K562 (cell line): ENCODE measurements around the gene MID2. TPM values are rescaled to one million over a fixed set of nuclear protein-coding genes. Genes with fewer than 3 reads are reported as not detected.

Experiments
- ATAC-seq: fragments of 200-7000 bp; cut with Tn5 transposase; 3 replicates; pipeline ENCODE4 v1.9.1; 2020; ENCODE audit warnings: moderate library complexity
- BruUV-seq: library from RNA; stranded (reverse); fragments of 400-500 nt; replicated peaks from 2 replicates; lab custom pipeline; 2021; lab: Mats Ljungman, UMichigan
- CTCF ChIA-PET: fragments of 300-600 bp; formaldehyde crosslinking; extraction: SDS; loops from one replicate; lab custom pipeline; 2021; ENCODE audit warnings: low intra/inter-chr PET ratio; lab: Yijun Ruan, JAX
- POLR2A ChIA-PET: fragments of 300-600, 350-650 bp; sonication (Branson Sonifier 250); formaldehyde crosslinking; extraction: SDS; loops from one replicate; lab custom pipeline; 2021; ENCODE audit warnings: antibody characterized with exemption, inconsistent platforms; lab: Yijun Ruan, JAX
- DNase-seq, 4 experiments: peaks; one replicate each; pipeline versions ENCODE4 v3.0.0 to v3.0.0-alpha.2; 2011 to 2018; ENCODE audit warnings: low spot score in 3 of 4, mixed read lengths in 3 of 4; ENCODE audit errors: extremely low read depth in 1 of 4
- FAIRE-seq: peaks from 2 replicates; lab custom pipeline; 2011; peaks lifted over from hg19 to GRCh38; lab: Jason Lieb, UNC
- H2AFZ ChIP-seq: 2 replicates; pipeline ENCODE4 v1.6.0; 2011; ENCODE audit warnings: low read depth, low read length, control low read depth, inconsistent platforms
- H3K27ac ChIP-seq: fragments of 200-600 bp; 3 replicates; pipeline ENCODE4 v1.8.0; 2011; ENCODE audit warnings: low read depth, mild to moderate bottlenecking, control low read depth, inconsistent platforms, low read length, moderate library complexity, mixed read lengths; ENCODE audit errors: extremely low read depth
- H3K27me3 ChIP-seq, 2 experiments: fragments of 300-600 bp in 1 of 2; 2 replicates in 1 of 2; 3 replicates in 1 of 2; pipeline versions ENCODE4 v1.6.0 to v1.8.0; 2011; ENCODE audit warnings: inconsistent platforms in 2 of 2, low read length in 2 of 2, mild to moderate bottlenecking in 1 of 2, mixed read lengths in 1 of 2, moderate library complexity in 1 of 2; ENCODE audit not compliant: control insufficient read depth in 2 of 2, insufficient read depth in 2 of 2
- H3K36me3 ChIP-seq: fragments of 300-600 bp; 3 replicates; pipeline ENCODE4 v1.8.0; 2011; ENCODE audit warnings: mild to moderate bottlenecking, low read length, inconsistent platforms; ENCODE audit not compliant: control insufficient read depth, insufficient read depth
- H3K4me1 ChIP-seq, 2 experiments: fragments of 200-600 bp in 1 of 2; replicated peaks in 1 of 2; 2 replicates in 1 of 2; 3 replicates in 1 of 2; pipeline versions ENCODE4 v1.5.1 to v1.8.0; 2011; ENCODE audit warnings: inconsistent platforms in 2 of 2, low read length in 2 of 2, mild to moderate bottlenecking in 1 of 2, mixed read lengths in 1 of 2, moderate library complexity in 1 of 2; ENCODE audit not compliant: control insufficient read depth in 2 of 2, insufficient read depth in 2 of 2
- H3K4me2 ChIP-seq: 2 replicates; pipeline ENCODE4 v1.6.1; 2011; ENCODE audit warnings: low read length, control low read depth, inconsistent platforms, mixed read lengths; ENCODE audit not compliant: insufficient read depth
- H3K4me3 ChIP-seq: fragments of 200-600 bp; sonication (generic), shearing (Covaris generic); 2 replicates; pipeline ENCODE4 v1.5.1; 2016; ENCODE audit warnings: control low read depth, inconsistent platforms
- H3K79me2 ChIP-seq: fragments of 200-600 bp; 3 replicates; pipeline ENCODE4 v1.8.0; 2011; ENCODE audit warnings: low read length, inconsistent platforms; ENCODE audit not compliant: control insufficient read depth, insufficient read depth
- H3K9ac ChIP-seq, 2 experiments: 2 replicates each; pipeline versions ENCODE4 v1.6.0 to v1.6.1; 2011; ENCODE audit warnings: low read depth in 2 of 2, low read length in 2 of 2, control low read depth in 1 of 2, inconsistent platforms in 1 of 2, mild to moderate bottlenecking in 1 of 2, mixed read lengths in 1 of 2; ENCODE audit not compliant: insufficient read depth in 1 of 2
- H3K9me1 ChIP-seq: one replicate; pipeline ENCODE4 v1.6.0; 2011; ENCODE audit warnings: inconsistent platforms, mild to moderate bottlenecking, low read length, moderate library complexity; ENCODE audit not compliant: control insufficient read depth, insufficient read depth
- H3K9me3 ChIP-seq: replicated peaks from 2 replicates; pipeline ENCODE4 v1.5.1; 2011; ENCODE audit warnings: low read depth, low read length, inconsistent platforms; ENCODE audit not compliant: control insufficient read depth, insufficient read depth
- H4K20me1 ChIP-seq: replicated peaks from 2 replicates; pipeline ENCODE4 v1.6.1; 2011; ENCODE audit warnings: low read length, inconsistent platforms, mixed read lengths; ENCODE audit not compliant: control insufficient read depth, insufficient read depth
- BRD9 ChIP-seq: fragments of 450-650 bp; IDR thresholded peaks from 2 replicates; pipeline ENCODE4 v1.6.1; 2018; ENCODE audit warnings: low read depth; ENCODE audit not compliant: partially characterized antibody
- FOXK2 ChIP-seq, 2 experiments: fragments of 450-650 bp; IDR thresholded peaks in 1 of 2; conservative IDR thresholded peaks in 1 of 2; 2 replicates each; pipeline ENCODE4 v1.6.1; 2016; ENCODE audit warnings: low read depth in 2 of 2, mild to moderate bottlenecking in 1 of 2
- HDAC6 ChIP-seq: IDR thresholded peaks from 2 replicates; pipeline ENCODE4 v1.6.1; 2012; ENCODE audit warnings: low read depth, mild to moderate bottlenecking, control low read depth, inconsistent platforms, low read length, moderate library complexity
- KLF16 ChIP-seq: IDR thresholded peaks from 2 replicates; pipeline ENCODE4 v1.6.1; 2016; ENCODE audit warnings: antibody characterized with exemption
- NCOR1 ChIP-seq: fragments of 450-650 bp; IDR thresholded peaks from 2 replicates; pipeline ENCODE4 v1.6.1; 2016; ENCODE audit warnings: mild to moderate bottlenecking, moderate library complexity
- RBM39 ChIP-seq: fragments of 200-400 bp; formaldehyde crosslinking; optimal IDR thresholded peaks from 2 replicates; pipeline ENCODE3; 2018; ENCODE audit warnings: low read depth, low read length
- ZNF217 ChIP-seq: sonication (generic); formaldehyde crosslinking; IDR thresholded peaks from 2 replicates; pipeline ENCODE4 v1.8.0; 2022; ENCODE audit warnings: mild to moderate bottlenecking, missing genetic modification reagents
- ZNF384 ChIP-seq: IDR thresholded peaks from 2 replicates; pipeline ENCODE4 v1.6.1; 2012; ENCODE audit warnings: low read depth, low read length, improper control_type of control experiment
- ZNF408 ChIP-seq: fragments of 250-450 bp; sonication (Bioruptor Pico); IDR thresholded peaks from 2 replicates; pipeline ENCODE4 v1.4.0; 2020; ENCODE audit warnings: low read depth, mild to moderate bottlenecking, moderate library complexity
- ZNF644 ChIP-seq: fragments of 200-800 bp; sonication (Bioruptor generic); IDR thresholded peaks from 2 replicates; pipeline ENCODE4 v1.6.1; 2016; ENCODE audit warnings: low read depth, missing genetic modification characterization, missing compliant biosample characterization
- ZNF717 ChIP-seq: fragments of 250-450 bp; sonication (Bioruptor Pico); IDR thresholded peaks from 2 replicates; pipeline ENCODE4 v1.5.0; 2021
- WGBS: fragments of 100-300 bp; shearing (Covaris generic); methylation state at CpG from one replicate; pipeline ENCODE4 v1.1.6; 2016; ENCODE audit warnings: low coverage, mixed read lengths; ENCODE audit not compliant: insufficient coverage; ENCODE audit errors: missing lambda C conversion rate; 5-methylcytosine and 5-hydroxymethylcytosine counted together
- in situ Hi-C: fragments of 300-500 bp; cut with MboI; formaldehyde crosslinking; loops from 4 replicates; pipeline ENCODE4 v1.15.0; 2018; ENCODE audit warnings: inconsistent platforms, mixed read lengths
- intact Hi-C: fragments of 100-400 bp; cut with micrococcal nuclease; formaldehyde crosslinking; loops from 2 replicates; pipeline ENCODE4 v1.14.2; 2022
- polyA plus RNA-seq, 8 experiments: library from polyadenylated mRNA; depleted of rRNA in 4 of 8; stranded (reverse) in 5 of 8; unstranded in 3 of 8; fragments of >200 nt; fragmentation: Nextera tagmentation in 2 of 8; fragmentation: Illumina TruSeq in 1 of 8; extraction: Ambion mirVana in 2 of 8; extraction: Trizol in 1 of 8; gene quantifications; 2 replicates each; pipeline versions ENCODE4 v1.2.1 to v1.2.3, GENCODE V29; 2011 to 2014; ENCODE audit warnings: inconsistent platforms in 1 of 8, missing spikeins in 1 of 8
- total RNA-seq, 7 experiments: library from RNA; depleted of rRNA in 6 of 7; stranded (reverse); fragments of >200 nt in 6 of 7; fragmentation: Illumina TruSeq in 2 of 7; extraction: Trizol in 2 of 7; gene quantifications; 2 replicates each; pipeline versions ENCODE4 v1.2.1 to v1.2.3, GENCODE V29; 2011 to 2021; ENCODE audit warnings: low replicate concordance in 1 of 7
- TF ChIP-seq, protein P1 (sequence below), 2 experiments: fragments of 200-800 bp in 1 of 2; sonication (Bioruptor generic) in 1 of 2; sonication (generic) in 1 of 2; formaldehyde crosslinking in 1 of 2; IDR thresholded peaks in 1 of 2; conservative IDR thresholded peaks in 1 of 2; 2 replicates each; pipeline versions ENCODE4 v1.5.0 to v1.6.1; 2016 to 2020; ENCODE audit warnings: missing compliant biosample characterization in 1 of 2, missing genetic modification characterization in 1 of 2, missing genetic modification reagents in 1 of 2
- TF ChIP-seq, protein P2 (sequence below): sonication (generic); formaldehyde crosslinking; IDR thresholded peaks from 2 replicates; pipeline ENCODE4 v1.8.1; 2023; ENCODE audit warnings: mild to moderate bottlenecking, missing genetic modification reagents
- TF ChIP-seq, protein P3 (sequence below): fragments of 450-650 bp; IDR thresholded peaks from 2 replicates; pipeline ENCODE4 v1.6.1; 2016; ENCODE audit warnings: borderline replicate concordance
- TF ChIP-seq, protein P4 (sequence below): sonication (generic); formaldehyde crosslinking; IDR thresholded peaks from 2 replicates; pipeline ENCODE4 v1.4.0; 2020; ENCODE audit warnings: mild to moderate bottlenecking, missing genetic modification reagents

The MID2 gene
- total and polyA plus RNA-seq, 9 of the 15 experiments (the other 6 are each of a cell fraction or from before 2014, with no cell fraction given), result 0.07 TPM; not detected in 8

DNA sequence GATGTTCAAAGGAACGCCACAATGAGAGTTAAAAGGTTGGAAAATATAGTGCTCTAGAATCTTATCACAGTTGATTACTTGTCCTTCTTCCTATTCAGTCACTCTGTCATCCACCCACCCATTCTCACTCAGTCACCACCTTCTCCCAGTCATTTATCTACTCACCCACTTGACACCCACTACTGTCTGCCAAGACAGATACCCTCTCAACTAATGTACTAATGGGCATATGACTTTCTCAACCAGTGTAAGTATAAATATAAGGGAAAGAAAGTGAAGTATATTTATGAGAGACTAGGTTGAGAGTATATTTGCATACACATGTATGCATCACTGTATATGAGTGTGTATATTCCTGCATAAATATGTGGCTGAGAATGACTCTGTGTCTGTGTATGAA lies 20.0 kb downstream of the MID2 start:
- Histone ChIP-seq H3K9ac (no peak overlapping the region), H3K27ac (no peak overlapping the region), H3K9me3 (no peaks in the 10 kb centered on the region), H3K36me3 (no peaks in the 10 kb centered on the region), H2AFZ (no peak overlapping the region), H4K20me1 (no peaks in the 10 kb centered on the region), H3K27me3 (peaks cover 0 to 9% of the 10 kb centered on the region in 2 experiments; a peak in 2 of 5 replicates), H3K4me3 (no peak overlapping the region), H3K4me1 (no peaks in the 10 kb centered on the region), H3K9me1 (no peaks in the 10 kb centered on the region), H3K4me2 (no peak overlapping the region), H3K79me2 (no peaks in the 10 kb centered on the region)
- CTCF ChIA-PET, result no interaction called here
- DNase-seq (no peak), ATAC-seq (no peak), FAIRE-seq (no peak)
- BruUV-seq, result no TSS peak
- POLR2A ChIA-PET, result no interaction called here
- in situ Hi-C loops (no loop called here), intact Hi-C loops (no loop called here)
- WGBS, result no CpG with 5 or more reads among the region's 1 CpG
- TF ChIP-seq NCOR1, result no peak
- TF ChIP-seq ZNF384, result no peak
- TF ChIP-seq HDAC6, result no peak
- TF ChIP-seq ZNF644 (tag), result no peak
- TF ChIP-seq, protein P1, sequence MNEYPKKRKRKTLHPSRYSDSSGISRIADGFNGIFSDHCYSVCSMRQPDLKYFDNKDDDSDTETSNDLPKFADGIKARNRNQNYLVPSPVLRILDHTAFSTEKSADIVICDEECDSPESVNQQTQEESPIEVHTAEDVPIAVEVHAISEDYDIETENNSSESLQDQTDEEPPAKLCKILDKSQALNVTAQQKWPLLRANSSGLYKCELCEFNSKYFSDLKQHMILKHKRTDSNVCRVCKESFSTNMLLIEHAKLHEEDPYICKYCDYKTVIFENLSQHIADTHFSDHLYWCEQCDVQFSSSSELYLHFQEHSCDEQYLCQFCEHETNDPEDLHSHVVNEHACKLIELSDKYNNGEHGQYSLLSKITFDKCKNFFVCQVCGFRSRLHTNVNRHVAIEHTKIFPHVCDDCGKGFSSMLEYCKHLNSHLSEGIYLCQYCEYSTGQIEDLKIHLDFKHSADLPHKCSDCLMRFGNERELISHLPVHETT (CRISPR knock-in tag; conservative IDR thresholded peaks at IDR 0.05 in 1 of 2, IDR thresholded peaks at IDR 0.05 in 1 of 2), result no peak
- TF ChIP-seq ZNF408 (CRISPR knock-in tag), result no peak
- TF ChIP-seq, protein P2, sequence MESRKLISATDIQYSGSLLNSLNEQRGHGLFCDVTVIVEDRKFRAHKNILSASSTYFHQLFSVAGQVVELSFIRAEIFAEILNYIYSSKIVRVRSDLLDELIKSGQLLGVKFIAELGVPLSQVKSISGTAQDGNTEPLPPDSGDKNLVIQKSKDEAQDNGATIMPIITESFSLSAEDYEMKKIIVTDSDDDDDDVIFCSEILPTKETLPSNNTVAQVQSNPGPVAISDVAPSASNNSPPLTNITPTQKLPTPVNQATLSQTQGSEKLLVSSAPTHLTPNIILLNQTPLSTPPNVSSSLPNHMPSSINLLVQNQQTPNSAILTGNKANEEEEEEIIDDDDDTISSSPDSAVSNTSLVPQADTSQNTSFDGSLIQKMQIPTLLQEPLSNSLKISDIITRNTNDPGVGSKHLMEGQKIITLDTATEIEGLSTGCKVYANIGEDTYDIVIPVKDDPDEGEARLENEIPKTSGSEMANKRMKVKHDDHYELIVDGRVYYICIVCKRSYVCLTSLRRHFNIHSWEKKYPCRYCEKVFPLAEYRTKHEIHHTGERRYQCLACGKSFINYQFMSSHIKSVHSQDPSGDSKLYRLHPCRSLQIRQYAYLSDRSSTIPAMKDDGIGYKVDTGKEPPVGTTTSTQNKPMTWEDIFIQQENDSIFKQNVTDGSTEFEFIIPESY (CRISPR knock-in tag), result no peak
- TF ChIP-seq, protein P3, sequence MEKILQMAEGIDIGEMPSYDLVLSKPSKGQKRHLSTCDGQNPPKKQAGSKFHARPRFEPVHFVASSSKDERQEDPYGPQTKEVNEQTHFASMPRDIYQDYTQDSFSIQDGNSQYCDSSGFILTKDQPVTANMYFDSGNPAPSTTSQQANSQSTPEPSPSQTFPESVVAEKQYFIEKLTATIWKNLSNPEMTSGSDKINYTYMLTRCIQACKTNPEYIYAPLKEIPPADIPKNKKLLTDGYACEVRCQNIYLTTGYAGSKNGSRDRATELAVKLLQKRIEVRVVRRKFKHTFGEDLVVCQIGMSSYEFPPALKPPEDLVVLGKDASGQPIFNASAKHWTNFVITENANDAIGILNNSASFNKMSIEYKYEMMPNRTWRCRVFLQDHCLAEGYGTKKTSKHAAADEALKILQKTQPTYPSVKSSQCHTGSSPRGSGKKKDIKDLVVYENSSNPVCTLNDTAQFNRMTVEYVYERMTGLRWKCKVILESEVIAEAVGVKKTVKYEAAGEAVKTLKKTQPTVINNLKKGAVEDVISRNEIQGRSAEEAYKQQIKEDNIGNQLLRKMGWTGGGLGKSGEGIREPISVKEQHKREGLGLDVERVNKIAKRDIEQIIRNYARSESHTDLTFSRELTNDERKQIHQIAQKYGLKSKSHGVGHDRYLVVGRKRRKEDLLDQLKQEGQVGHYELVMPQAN, result no peak
- no peak for TF ChIP-seq ZNF217 (CRISPR knock-in tag)
- TF ChIP-seq KLF16, result no peak
- TF ChIP-seq RBM39, result no peak
- no peak for TF ChIP-seq BRD9
- no peak for TF ChIP-seq FOXK2 (conservative IDR thresholded peaks at IDR 0.05 in 1 of 2, IDR thresholded peaks at IDR 0.05 in 1 of 2; ENCODE audit: low read depth in 2 of 2)
- TF ChIP-seq, protein P4, sequence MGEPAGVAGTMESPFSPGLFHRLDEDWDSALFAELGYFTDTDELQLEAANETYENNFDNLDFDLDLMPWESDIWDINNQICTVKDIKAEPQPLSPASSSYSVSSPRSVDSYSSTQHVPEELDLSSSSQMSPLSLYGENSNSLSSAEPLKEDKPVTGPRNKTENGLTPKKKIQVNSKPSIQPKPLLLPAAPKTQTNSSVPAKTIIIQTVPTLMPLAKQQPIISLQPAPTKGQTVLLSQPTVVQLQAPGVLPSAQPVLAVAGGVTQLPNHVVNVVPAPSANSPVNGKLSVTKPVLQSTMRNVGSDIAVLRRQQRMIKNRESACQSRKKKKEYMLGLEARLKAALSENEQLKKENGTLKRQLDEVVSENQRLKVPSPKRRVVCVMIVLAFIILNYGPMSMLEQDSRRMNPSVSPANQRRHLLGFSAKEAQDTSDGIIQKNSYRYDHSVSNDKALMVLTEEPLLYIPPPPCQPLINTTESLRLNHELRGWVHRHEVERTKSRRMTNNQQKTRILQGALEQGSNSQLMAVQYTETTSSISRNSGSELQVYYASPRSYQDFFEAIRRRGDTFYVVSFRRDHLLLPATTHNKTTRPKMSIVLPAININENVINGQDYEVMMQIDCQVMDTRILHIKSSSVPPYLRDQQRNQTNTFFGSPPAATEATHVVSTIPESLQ, result no peak
- TF ChIP-seq ZNF717, result no peak
